MM.1S (cell line): ENCODE results near the gene SLC44A1.

Source experiments
- CTCF ChIP-seq: fragments of 300-600 bp; sonication (generic); IDR thresholded peaks from 2 replicates; pipeline ENCODE4 v1.5.1; 2016; ENCODE audit warnings: antibody characterized with exemption, low read length, mixed read lengths
- EZH2 ChIP-seq: fragments of 300-600 bp; sonication (generic); optimal IDR thresholded peaks from 2 replicates; pipeline ENCODE3; 2017; ENCODE audit warnings: low read depth, mild to moderate bottlenecking, antibody characterized with exemption, low read length, mixed read lengths
- EZH2phosphoT487 ChIP-seq: fragments of 300-600 bp; sonication (generic); IDR thresholded peaks from 2 replicates; pipeline ENCODE4 v1.6.1; 2018; ENCODE audit warnings: antibody characterized with exemption, low read length

GRCh38 chr9:105390871-105391270 is 146.4 kb downstream of the SLC44A1 start:
- TF ChIP-seq EZH2phosphoT487 (no peak), CTCF (no peak), EZH2 (no peak)
